Testis (tissue), 3 donors: ENCODE data around the gene DUSP22. TPM values are rescaled to one million over a fixed set of nuclear protein-coding genes. Genes with fewer than 3 reads are reported as not detected.

Source experiments
- DNase-seq: peaks from one replicate; pipeline ENCODE4 v3.0.0-alpha.2; 2019
- H3K27ac ChIP-seq, 2 donors: fragments of 200-600 bp; sonication (generic); one replicate each; pipeline ENCODE4 v1.5.1; 2019
- H3K27me3 ChIP-seq: fragments of 200-600 bp; sonication (generic); one replicate; pipeline ENCODE4 v1.5.1; 2019
- H3K36me3 ChIP-seq: fragments of 200-600 bp; sonication (generic); one replicate; pipeline ENCODE4 v1.5.1; 2017; ENCODE audit warnings: low read depth; ENCODE audit errors: missing control alignments
- H3K4me1 ChIP-seq: fragments of 200-600 bp; sonication (generic); one replicate; pipeline ENCODE4 v1.5.1; 2019
- H3K4me3 ChIP-seq, 2 donors: fragments of 200-600 bp; sonication (generic); one replicate each; pipeline ENCODE4 v1.5.1; 2017 to 2019
- H3K9me3 ChIP-seq: fragments of 200-600 bp; sonication (generic); one replicate; pipeline ENCODE4 v1.5.1; 2017
- POLR2A ChIP-seq: fragments of 450-650 bp; IDR thresholded peaks from one replicate; pipeline ENCODE4 v1.6.1; 2017; ENCODE audit warnings: antibody characterized with exemption, mild to moderate bottlenecking, moderate library complexity
- WGBS, 2 donors: methylation state at CpG; one replicate each; pipeline ENCODE4 v1.1.5; 2018; 5-methylcytosine and 5-hydroxymethylcytosine counted together
- intact Hi-C: fragments of 100-400 bp; cut with DNase I; formaldehyde crosslinking; loops from one replicate; pipeline ENCODE4 v1.15.1; 2023; ENCODE audit warnings: low total_unique reads
- polyA plus RNA-seq: library from polyadenylated mRNA; stranded (reverse); fragments of 350-450 nt; fragmentation: Illumina TruSeq; extraction: RNeasy Lipid Tissue Mini Kit (QIAGEN cat#74804); gene quantifications from one replicate; pipeline ENCODE4 v1.2.3, GENCODE V29; 2014; ENCODE audit warnings: low read depth, low replicate concordance; ENCODE audit not compliant: insufficient read depth
- total RNA-seq, 2 donors: library from RNA; depleted of rRNA; stranded (reverse); fragments of >200 nt; gene quantifications; one replicate each; pipeline ENCODE4 v1.2.3, GENCODE V29; 2016
- TF ChIP-seq, protein P1 (sequence below), 3 experiments: fragments of 450-650 bp in 2 of 3; fragments of 200-600 bp in 1 of 3; sonication (generic) in 1 of 3; IDR thresholded peaks; one replicate each; pipeline ENCODE4 v1.5.1; 2016 to 2019; ENCODE audit warnings: antibody characterized with exemption in 3 of 3, mild to moderate bottlenecking in 2 of 3, moderate library complexity in 1 of 3

The DUSP22 gene
- total and polyA plus RNA-seq, 3 donors from 2014 or later = 112 to 158 (median 129) TPM

DNA sequence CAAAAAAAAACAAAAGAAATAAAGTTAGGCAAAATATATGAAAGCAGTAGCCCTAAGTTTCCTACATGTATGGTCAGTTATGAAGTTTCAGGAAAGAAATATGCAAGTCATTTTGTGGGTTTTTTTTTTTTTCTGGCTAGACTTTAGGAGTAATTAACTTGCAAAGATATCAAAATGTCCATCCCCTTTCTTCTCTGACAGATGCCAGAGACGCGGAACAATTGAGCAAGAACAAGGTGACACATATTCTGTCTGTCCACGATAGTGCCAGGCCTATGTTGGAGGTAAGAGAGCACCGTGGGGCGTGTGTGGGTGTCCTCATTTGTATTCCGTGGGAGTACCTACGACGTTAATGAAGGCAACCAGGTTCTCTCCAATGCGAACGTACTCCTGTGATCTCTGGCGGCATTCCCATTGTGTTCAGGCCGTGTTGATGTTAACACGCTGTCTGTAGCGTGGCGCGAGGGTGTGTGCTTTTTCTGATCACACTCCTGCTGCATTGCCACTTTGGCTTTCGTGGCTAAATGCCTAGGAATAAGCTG, 19.5 kb downstream of the DUSP22 start:
- no peaks in the 10 kb centered on the region for H3K36me3 ChIP-seq
- no peak overlapping the region for H3K27ac ChIP-seq
- H3K27me3 ChIP-seq = no peaks in the 10 kb centered on the region
- TF ChIP-seq, protein P1, sequence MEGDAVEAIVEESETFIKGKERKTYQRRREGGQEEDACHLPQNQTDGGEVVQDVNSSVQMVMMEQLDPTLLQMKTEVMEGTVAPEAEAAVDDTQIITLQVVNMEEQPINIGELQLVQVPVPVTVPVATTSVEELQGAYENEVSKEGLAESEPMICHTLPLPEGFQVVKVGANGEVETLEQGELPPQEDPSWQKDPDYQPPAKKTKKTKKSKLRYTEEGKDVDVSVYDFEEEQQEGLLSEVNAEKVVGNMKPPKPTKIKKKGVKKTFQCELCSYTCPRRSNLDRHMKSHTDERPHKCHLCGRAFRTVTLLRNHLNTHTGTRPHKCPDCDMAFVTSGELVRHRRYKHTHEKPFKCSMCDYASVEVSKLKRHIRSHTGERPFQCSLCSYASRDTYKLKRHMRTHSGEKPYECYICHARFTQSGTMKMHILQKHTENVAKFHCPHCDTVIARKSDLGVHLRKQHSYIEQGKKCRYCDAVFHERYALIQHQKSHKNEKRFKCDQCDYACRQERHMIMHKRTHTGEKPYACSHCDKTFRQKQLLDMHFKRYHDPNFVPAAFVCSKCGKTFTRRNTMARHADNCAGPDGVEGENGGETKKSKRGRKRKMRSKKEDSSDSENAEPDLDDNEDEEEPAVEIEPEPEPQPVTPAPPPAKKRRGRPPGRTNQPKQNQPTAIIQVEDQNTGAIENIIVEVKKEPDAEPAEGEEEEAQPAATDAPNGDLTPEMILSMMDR (IDR thresholded peaks at IDR 0.05) = no peak
- TF ChIP-seq POLR2A = no peak
- peak; percentile 48 for DNase-seq
- H3K4me1 ChIP-seq = peaks cover 4% of the 10 kb centered on the region
- WGBS, 2 donors = 73 to 77% methylated on average over 17 of the region's 17 CpGs
- H3K9me3 ChIP-seq = no peaks in the 10 kb centered on the region
- intact Hi-C loops = no loop called here
- no peak overlapping the region for H3K4me3 ChIP-seq

DNA sequence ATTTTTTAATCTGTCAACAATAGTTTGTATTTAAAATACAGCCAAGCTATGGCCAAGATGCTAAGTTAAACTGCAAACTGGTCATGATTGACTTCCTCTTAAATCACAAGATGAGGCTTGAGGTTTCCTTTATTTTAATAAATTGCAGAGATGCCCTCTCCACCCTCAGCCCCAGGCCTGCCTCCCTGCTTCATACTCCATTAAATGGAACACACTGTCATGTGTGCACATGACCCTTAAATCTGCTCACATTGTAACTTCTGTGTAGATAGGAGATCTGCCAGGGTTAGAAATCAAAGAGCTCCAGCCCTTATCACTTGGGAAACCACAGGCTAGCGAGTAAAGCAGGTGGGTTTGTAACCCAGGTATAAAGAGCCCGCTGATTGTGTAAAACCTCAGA, 20.8 kb downstream of the DUSP22 start:
- H3K27me3 ChIP-seq = no peaks in the 10 kb centered on the region
- H3K9me3 ChIP-seq = no peaks in the 10 kb centered on the region
- peak; percentile 58 for DNase-seq
- H3K27ac ChIP-seq = no peak overlapping the region
- no peaks in the 10 kb centered on the region for H3K36me3 ChIP-seq
- TF ChIP-seq, protein P1 (IDR thresholded peaks at IDR 0.05) = no peak
- TF ChIP-seq POLR2A = no peak
- H3K4me3 ChIP-seq = no peak overlapping the region
- peaks cover 4% of the 10 kb centered on the region for H3K4me1 ChIP-seq
- intact Hi-C loops = no loop called here
- WGBS, 2 donors = 67 to 68% methylated on average over 2 of the region's 2 CpGs

DNA sequence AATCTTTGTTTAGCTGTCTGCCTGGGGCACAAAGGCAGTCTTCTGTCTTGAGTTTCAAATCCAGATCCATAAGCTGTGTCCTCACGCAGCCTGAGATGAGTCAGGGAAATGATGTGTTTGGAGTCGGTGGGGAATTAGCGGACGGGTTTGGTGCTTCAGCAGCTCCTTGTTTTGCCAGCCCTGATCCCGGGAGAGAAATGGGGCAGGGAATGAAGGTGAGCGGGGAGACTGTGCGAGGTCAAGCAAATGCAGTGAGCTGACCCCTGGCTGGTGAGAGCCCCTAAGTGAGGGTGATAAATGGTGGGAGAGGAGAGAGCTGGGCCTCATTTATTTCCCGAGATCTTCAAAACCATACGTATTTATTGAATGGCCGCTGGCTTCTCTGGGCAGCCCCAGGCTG, 21.6 kb downstream of the DUSP22 start:
- H3K4me3 ChIP-seq = no peak overlapping the region
- no peaks in the 10 kb centered on the region for H3K27me3 ChIP-seq
- intact Hi-C loops = no loop called here
- WGBS, 2 donors = 90 to 94% methylated on average over 10 of the region's 10 CpGs
- no peaks in the 10 kb centered on the region for H3K9me3 ChIP-seq
- DNase-seq = no peak
- H3K4me1 ChIP-seq = peaks cover 4% of the 10 kb centered on the region
- no peaks in the 10 kb centered on the region for H3K36me3 ChIP-seq
- no peak overlapping the region for H3K27ac ChIP-seq
- TF ChIP-seq, protein P1 (IDR thresholded peaks at IDR 0.05) = no peak
- no peak for TF ChIP-seq POLR2A

DNA sequence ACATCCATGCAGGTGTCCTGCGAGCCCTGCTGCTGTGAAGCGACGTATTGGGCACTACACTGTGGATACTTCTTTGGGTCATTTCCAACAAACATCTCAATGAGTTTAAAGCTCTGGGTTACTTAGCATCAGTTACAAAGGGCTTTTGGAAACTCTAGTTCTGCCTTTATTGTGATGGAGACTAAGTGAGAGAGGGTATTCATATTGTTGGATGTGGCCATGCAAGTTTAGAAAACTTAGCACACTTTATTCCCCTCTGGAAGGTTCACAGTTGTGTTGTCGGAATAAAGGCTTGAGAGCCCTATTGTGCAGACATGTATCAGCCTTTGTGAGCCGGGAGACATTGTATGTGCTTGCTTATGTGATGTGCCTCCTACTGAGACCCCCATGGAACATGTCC, 22.1 kb downstream of the DUSP22 start:
- H3K36me3 ChIP-seq = no peaks in the 10 kb centered on the region
- 89% methylated on average over 5 of the region's 5 CpGs for WGBS, 2 donors
- no peak overlapping the region for H3K27ac ChIP-seq
- intact Hi-C loops = no loop called here
- no peak overlapping the region for H3K4me3 ChIP-seq
- H3K27me3 ChIP-seq = no peaks in the 10 kb centered on the region
- H3K9me3 ChIP-seq = no peaks in the 10 kb centered on the region
- H3K4me1 ChIP-seq = peaks cover 4% of the 10 kb centered on the region
- DNase-seq = no peak
- TF ChIP-seq POLR2A = no peak
- TF ChIP-seq, protein P1 (IDR thresholded peaks at IDR 0.05) = no peak

DNA sequence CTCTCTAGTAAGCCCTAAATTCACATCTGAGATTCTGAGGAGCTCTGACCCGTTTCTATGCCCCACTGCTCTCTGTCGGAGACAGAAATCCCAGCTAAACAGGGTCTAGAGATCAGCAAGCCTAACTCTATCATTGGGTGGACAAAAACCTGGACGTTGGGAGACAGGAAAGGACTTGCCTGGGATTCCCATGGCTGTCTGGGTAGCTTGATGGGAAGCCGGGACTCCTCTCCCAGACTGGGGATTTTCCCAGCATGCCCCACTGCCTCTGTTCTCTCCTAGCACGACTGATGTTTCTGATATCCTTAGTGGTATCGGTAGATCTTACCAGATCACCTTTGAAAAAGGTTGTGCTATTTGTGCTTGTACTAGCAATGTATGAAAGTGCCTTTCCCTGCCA, 22.9 kb downstream of the DUSP22 start:
- no peak overlapping the region for H3K27ac ChIP-seq
- H3K36me3 ChIP-seq = no peaks in the 10 kb centered on the region
- no peaks in the 10 kb centered on the region for H3K9me3 ChIP-seq
- H3K4me1 ChIP-seq = peaks cover 4% of the 10 kb centered on the region
- H3K4me3 ChIP-seq = no peak overlapping the region
- H3K27me3 ChIP-seq = no peaks in the 10 kb centered on the region
- TF ChIP-seq POLR2A = no peak
- TF ChIP-seq, protein P1 (IDR thresholded peaks at IDR 0.05) = no peak
- 78 to 87% methylated on average over 6 of the region's 6 CpGs for WGBS, 2 donors
- intact Hi-C loops = no loop called here
- DNase-seq = no peak
